GM19455 (cell line): ENCODE measurements around the gene FSD1.
A peak's percentile ranks its signal among the peaks of the same experiment; 100 is the strongest.
"Not testable (repeated sequence)": the region's sequence is repeated elsewhere in the genome, so short reads cannot be mapped to it uniquely, and the experiment has no call there.

Source experiments
- ATAC-seq: cut with Tn5 transposase; IDR thresholded peaks from one replicate; pipeline ENCODE4 v1.9.1; 2021; ENCODE audit not compliant: unreplicated experiment

FSD1 gene

DNA sequence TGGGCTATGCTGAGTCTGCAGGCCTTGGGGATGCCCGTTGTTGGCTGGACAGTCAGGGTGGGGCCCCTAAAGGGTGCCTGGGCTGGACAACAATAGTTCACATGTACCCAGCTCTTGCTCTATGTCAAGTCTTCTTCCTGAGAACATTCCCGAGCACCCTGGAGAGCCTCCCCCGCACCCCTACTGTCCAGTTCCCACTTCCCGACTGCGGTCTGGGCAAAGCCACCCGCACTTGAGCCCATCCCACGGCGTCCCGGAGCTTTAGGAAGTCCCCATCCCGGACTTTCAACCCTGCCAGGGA, 37.9 kb downstream of the FSD1 start:
- ATAC-seq: no peak

DNA sequence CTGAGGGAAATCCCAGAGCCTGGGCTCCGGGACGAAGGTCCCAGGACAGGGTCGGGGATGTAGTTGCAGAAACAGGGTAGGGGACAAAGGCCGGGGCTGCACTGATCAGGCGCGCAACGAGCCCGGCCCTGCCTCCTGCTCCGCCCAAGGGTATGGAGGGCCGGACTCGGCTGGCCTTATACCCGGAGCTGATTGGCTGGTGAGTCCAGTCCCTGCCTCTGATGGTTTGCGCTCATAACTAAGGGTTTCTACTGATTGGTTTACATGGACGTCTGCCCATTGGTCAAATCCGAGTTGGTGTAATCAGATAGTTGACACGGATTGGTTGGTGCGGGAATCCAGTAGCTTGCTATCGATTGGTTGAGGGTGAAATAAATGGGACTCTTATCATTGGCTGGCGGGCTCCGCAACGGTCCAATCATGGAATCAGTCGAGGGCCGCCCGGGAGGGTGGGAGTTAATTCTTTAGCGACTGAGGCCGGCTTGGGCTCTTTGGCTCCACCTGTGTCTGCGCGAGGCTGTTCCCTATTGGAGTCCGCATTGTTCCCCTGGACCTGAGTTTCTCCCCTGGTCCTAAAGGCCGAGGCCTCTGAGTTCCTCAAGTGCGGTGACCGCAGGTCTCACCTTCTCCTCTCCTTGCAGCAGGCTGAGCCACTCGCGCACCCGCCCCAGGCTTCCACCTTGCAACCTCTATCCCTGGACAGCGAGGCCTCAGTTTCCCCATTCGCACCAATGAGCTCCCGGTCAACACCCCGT, 38.4 kb downstream of the FSD1 start:
- peak; percentile 81 for ATAC-seq

DNA sequence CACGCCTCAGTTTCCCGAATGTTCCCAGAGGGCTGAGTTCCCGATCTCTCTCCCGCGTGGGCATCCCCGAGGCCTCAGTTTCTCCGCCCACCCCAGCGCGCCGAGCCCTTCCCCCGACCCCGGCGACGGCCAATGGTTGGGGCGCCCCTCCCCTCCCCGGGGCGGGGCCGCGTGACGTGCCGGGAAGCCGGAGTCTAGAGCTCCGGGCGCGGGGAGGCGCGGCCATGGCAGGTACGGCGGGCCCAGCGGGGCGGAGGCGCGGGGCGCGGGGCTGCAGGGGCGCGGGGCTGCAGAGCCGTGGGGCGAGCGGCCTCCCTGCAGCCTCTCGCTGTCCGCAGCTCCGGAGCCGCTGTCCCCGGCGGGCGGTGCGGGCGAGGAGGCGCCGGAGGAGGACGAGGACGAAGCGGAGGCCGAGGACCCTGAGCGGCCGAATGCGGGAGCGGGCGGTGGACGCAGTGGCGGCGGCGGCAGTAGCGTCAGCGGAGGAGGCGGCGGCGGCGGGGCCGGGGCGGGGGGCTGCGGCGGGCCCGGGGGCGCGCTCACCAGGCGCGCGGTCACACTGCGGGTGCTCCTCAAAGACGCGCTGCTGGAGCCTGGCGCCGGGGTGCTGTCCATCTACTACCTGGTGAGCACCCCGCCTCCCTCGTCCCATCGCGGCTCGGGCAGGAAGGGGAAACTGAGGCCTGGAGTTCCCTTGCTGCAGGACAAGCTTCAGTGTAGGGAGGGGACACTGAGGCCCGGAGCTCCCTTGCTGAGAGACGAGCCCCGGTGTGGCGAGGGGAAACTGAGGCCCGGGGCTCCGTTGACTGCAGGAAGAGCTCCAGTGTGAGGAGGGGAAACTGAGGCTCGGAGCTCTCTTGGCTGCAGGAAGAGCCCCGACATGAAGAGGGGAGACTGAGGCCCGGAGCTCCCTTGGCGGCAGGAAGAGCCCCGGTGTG, 39.2 kb downstream of the FSD1 start, which contains the start of gene MPND:
TSS of gene MPND (plus strand) at position 193 of the 938 bp plus-strand sequence. CDS start at position 225, 32 bp downstream.
- ATAC-seq: peak; percentile 58

DNA sequence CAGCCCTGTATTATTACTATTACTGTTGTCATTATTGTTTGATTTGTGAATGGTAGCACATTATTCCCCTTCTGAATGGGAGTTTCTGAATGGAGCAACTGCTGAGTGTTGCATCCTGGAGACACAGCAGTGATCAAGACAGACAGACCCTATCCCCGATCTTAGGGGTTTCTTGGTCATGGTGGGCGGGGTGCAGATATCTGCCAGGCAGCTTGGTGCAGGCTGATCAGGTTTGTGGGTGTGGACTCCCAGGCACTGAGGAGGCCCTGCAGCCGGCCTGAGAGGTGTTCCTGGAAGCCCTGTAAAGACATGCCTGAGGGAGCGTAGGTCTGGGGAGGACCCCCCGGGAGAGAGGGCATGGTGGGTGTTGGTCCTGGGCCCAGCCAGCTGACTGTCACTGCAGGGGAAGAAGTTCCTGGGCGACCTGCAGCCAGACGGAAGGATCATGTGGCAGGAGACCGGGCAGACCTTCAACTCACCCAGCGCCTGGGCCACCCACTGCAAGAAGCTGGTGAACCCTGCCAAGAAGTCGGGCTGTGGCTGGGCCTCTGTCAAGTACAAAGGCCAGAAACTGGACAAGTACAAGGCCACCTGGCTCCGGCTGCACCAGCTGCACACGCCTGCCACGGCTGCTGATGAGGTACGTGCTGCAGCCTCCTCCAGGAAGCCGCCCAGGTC, 41.1 kb downstream of the FSD1 start:
- no peak for ATAC-seq

DNA sequence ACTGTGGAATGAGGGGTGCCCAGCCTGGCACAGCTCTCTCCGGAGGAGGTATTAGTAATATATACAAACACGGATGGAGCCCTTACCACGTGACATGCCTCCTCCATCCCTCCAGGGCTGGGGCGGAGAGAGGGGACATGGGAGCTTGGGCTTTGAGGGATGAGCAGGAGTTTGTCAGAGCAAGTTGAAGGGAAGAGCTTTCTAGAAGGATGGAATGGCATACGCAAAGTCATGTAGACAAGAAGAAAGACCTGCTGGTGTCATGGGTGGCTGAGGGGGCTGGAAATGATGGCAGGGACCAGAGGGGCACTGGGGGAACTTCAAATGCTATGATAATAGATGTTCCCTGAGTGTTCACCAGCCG, 41.6 kb downstream of the FSD1 start:
- ATAC-seq: no peak

DNA sequence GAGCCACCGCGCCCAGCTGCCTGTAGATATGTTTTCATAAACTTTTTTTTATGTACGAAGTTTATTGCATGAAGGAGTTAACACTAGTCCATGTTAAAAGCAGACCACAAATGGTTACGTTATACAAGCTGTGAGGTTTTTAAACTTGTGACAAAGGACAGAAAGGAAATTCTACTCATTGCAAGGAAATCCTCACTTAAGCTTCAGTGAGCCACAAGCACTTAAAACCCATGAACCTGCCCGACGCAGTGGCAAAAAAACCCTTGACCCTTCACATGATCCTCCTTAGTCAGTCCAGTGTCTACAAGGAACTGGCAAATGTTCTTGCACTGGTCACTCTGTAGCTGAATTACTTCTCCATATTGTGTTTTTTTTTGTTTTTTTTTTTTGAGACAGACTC, 43.1 kb downstream of the FSD1 start:
- no peak for ATAC-seq

DNA sequence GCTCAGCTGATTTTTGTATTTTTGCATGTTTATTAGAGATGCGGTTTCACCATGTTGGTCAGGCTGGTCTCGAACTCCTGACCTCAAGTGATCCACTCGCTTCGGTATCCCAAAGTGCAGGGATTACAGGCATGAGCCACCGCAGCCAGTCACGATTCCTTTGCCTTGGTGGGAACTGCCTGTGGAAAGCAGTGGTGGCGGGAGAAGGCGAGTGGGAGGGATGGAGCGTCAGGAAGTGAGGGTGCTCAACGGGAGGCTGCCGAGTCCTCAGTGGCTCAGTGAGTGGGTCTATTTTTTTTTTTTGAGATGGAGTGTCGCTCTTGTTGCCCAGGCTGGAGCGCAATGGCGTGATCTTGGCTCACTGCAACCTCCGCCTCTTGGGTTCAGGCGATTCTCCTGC, 44.8 kb downstream of the FSD1 start:
- ATAC-seq: not testable (repeated sequence)

DNA sequence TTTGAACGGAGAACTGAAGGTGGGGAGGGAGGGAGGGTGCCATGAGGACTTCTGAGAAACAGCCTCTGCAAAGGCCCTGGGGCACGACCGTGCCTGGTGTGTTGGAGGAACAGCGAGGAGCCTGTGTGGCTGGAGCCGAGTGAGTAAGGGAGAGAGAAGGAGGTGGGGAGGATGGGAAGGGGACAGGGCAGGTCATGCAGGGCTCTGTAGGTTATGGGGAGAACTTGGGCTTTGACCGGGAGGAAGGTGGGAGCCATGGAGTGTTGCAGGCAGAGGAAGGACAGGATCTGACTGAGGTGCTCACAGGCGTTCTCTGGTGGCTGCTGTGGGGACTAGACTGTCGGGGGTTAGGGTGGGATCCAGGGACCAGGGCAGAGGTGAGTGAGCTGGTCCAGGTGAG, 45.7 kb downstream of the FSD1 start:
- no peak for ATAC-seq

DNA sequence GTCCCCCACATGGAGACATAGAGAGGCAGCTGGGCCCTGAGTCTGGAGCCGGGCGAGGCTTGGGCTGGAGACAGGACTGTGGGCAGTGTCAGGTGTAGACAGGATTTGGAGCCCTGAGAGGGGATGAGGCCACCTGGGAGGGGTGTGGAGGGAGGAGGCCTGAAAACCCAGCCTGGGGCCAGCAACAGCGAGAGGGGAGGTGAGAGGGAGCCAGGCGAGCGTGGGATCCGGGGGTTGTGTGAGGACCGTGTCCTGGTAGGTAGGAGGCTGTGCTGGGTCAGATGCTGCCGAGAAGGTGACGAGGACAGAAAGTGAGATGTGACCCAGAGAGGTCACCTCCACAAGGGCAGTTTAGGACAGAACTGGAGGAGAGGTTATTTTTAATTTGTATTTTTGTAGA, 46.3 kb downstream of the FSD1 start:
- ATAC-seq: no peak

DNA sequence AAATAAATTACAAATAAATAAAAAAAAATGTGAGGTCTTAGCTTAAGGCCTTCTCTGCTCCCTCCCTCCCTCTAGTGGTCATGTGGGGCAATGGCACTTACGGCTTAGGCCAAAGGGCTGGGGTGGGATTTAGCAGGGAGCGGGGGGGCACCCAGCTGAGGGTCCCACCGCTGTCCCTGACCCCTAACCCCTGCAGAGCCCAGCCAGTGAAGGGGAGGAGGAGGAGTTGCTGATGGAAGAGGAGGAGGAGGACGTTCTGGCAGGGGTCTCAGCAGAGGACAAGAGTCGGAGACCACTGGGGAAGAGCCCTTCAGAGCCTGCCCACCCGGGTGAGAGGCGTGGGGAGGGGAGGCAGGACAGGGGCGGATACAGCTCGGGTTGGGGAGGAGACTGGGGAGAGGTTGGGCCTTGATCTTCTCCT, 48.3 kb downstream of the FSD1 start:
- ATAC-seq: no peak

DNA sequence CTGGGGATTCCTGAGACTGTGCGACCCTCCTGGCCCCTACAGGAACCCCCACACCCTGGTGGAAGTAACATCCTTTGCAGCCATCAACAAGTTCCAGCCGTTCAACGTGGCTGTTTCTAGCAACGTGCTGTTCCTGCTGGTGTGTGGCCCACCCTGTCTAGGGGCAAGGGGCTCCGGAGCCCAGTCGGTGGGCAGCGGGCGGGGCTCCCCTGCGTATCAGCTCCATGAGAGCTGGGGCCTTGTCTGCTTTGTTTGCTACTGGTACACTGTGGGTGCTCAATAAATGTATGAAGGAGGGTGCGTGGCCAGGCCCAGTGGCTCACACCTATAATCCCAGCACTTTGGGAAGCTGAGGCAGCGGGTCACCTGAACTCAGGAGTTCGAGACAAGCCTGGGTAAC, 49.9 kb downstream of the FSD1 start:
- ATAC-seq: no peak

DNA sequence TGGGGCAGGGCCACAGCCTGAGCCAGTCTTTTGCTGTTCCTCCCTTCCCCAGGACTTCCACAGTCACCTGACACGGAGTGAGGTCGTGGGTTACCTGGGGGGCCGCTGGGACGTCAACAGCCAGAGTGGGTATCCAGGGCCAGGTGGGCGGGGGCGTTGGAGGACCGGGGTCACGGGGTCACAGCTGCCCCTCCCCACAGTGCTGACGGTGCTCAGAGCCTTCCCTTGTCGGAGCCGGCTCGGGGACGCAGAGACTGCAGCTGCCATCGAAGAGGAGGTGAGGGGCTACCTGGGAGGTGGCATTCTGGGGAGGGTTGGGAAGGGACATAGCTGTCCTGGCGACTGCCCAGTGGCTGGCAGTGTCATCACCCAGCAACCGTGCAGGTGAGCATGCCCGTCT, 50.5 kb downstream of the FSD1 start:
- no peak for ATAC-seq

DNA sequence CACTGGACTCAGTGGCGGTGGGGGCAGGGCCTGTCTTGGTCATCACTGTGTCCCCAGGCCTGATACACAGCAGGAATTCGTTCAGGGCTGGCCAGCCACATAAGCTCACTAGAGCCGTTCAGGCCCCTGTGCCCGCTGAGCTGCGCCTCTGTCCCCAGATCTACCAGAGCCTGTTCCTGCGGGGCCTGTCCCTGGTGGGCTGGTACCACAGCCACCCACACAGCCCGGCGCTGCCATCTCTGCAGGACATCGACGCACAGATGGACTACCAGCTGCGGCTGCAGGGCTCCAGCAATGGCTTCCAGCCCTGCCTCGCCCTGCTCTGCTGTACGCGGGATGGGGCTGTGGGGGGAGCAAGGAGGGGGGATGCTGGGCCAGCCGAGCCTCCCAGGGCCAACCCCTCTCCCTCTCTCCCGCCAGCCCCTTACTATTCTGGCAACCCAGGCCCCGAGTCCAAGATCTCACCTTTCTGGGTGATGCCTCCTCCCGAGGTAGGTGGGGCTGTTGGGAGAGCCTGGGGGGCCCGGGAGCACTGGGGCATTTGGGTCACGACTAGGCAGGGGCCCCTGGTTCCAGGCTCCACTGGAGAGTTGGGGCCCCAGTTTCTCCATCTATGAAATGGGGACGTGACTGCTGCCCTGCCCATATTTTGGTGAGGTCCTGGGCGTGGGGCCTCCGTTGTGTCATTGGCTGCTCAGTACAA, 52.8 kb downstream of the FSD1 start:
- ATAC-seq: no peak

DNA sequence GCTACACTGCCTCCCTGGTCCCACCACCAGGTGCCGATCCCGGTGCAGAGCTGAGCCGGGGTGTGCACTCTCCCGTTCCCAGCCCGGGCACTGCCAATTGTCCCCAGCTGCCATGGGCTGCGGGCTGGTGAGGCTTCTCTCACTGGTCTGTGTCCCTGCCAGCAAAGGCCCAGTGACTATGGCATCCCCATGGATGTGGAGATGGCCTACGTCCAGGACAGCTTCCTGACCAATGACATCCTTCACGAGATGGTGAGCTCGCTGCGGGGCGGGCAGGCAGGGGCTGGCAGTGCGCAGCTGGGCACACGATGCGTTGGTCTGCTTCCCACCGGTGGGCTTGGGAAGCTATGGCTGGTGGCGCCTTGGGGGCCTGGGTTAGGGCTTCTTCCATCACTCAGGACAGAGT, 53.5 kb downstream of the FSD1 start:
- no peak for ATAC-seq

DNA sequence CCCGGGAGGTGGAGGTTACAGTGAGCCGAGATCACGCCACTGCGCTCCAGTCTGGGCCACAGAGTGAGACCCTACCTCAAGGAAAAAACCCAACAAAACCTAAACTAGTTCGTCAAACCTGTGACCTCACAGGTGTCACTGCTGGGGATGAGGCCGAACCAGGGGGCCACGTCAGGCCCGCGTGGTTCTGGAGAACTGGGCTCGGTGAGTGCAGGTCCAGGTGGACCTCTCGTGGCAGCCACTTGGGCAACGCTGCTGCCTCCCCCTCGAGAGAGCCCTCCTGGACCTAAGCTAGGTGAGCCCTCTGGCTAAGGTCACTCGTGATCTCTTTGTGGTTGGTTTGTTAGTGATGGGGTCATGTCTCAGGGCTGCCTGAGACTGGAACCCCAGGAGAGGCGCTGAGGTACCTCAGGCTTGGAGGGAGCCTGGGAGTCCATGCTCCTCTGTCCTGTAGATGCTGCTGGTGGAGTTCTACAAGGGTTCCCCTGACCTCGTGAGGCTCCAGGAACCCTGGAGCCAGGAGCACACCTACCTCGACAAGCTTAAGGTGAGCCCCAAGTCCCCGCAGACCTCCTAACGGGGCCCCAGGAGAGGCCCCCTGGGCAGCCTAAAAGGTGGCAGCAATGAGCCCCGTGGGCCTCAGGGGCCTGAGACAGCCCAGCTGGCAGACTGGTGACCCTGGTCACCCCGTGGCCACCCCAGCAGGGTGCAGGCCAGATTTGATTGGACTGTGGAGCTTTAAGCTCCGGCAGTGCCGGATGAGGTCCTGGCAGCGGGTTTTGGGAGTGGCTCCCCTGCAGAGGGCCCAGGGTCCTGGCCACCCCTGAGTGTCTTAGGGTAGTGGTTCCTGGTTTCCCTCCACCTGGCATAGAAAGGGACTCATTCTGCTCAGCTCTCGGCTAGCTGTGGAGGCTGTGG, 54.6 kb downstream of the FSD1 start:
- no peak for ATAC-seq

DNA sequence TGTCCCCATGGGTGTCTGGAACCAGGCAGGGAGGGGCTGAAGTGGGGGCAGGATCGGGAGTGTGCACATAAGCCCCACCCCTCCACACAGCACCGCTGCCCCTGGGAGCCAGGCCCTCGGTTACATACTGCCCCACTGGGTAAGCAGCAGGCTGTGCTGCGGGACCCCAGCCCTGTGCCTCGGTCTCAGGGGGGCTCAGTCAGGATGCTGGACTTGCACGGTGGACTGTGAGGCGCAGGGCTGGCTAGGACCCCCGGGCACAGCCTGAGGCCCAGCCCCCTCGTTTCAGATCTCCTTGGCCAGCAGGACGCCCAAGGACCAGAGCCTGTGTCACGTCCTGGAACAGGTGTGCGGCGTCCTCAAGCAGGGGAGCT, 55.2 kb downstream of the FSD1 start:
- no peak for ATAC-seq

DNA sequence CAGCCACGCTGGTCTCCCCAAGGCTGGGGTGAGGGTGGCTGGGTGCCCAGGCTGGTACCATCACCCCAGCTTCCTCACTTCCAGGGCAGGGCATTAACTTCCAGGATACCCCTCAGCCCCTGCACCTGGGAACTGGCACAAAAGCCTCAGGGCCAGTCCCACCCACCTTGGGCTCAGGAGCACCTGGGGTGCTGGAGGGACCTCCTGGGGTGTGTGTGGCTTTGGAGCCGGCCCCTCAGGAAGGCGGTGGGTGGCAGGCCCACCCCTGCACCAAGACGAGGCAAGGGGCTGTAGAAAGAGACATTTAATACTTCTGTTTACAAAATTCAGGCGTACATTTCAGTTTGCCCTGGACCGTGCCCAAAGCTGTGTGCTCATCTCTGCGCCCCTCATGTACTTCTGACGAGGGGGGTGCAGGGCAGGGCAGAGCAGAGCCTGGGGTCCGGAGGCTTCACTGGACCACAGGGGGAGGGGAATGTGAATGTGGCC, 55.7 kb downstream of the FSD1 start:
- no peak for ATAC-seq

DNA sequence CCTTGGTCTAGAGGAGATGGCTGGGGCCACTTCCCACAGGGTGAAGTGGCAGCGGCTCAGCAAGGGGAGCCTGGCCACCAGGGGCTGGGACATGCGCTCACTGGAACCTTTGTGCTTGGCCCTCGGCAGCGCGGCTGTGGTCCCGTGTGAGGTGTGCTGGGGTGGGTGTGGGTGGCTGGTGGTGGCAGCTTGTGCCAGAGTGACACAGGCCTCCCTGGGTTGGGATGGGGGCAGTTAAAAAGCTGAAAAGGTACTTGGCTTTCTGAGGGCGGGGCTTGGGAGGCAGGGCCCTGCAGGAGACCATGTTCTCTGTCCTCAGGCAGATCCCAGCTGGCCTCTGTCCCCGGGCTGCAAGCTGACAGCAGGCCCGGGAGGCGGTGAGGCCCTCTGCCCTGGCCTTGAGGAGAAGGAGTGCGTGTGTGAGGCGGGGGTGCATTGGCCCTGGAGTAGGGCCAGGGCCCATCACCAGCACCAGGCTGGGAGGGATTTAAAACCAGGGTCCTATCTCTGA, 56.3 kb downstream of the FSD1 start:
- ATAC-seq: no peak

DNA sequence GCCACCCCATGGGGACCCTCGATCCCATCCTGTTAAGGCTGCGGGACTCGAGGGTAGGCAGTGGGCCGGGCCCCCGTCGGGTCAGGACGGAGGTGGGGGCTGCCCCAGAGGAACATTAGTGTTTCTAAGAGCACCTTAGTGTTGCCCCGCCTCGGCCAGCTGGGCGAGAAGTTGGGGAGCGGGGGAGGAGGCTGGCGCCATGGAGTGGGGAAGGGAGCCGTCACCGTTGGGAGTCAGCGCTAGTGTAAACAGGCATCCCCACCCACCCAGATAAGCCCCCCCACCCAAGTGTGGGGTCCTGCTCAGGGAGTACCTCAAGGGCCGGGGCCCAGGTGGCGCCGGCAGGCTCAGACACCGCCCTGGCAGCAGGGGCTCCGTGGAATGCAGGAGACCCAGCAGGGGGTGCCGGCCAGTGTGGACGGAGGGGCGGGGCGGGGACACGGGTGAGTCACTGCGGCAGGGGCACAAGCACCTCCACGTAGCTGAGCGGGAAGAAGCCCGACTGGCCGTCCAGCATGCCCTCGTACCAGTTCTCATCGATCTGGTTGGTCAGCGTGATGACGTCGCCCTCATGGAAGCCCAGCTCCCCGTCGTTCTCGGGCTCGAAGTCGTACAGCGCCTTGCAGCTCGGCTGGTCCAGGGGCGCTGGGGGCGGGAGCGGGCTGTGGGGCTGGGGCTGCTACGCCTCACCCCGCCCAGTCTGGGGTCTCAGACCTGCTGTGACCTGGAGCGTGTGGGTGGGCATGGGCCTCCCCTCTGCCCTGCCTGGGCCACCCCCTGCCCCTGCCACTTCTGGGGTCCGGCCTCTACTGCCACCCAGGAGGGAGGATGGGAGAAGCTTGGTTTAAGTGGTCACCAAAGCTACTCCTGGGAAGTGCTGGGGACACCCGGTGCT, 57.0 kb downstream of the FSD1 start:
- ATAC-seq: no peak
